ENCODE measurements around the gene KCNA10. TPM values are rescaled to one million over a fixed set of nuclear protein-coding genes. Genes with fewer than 3 reads are reported as not detected.

KCNA10 gene
- total RNA-seq, 1 donor from 2014 or later, result not detected

DNA sequence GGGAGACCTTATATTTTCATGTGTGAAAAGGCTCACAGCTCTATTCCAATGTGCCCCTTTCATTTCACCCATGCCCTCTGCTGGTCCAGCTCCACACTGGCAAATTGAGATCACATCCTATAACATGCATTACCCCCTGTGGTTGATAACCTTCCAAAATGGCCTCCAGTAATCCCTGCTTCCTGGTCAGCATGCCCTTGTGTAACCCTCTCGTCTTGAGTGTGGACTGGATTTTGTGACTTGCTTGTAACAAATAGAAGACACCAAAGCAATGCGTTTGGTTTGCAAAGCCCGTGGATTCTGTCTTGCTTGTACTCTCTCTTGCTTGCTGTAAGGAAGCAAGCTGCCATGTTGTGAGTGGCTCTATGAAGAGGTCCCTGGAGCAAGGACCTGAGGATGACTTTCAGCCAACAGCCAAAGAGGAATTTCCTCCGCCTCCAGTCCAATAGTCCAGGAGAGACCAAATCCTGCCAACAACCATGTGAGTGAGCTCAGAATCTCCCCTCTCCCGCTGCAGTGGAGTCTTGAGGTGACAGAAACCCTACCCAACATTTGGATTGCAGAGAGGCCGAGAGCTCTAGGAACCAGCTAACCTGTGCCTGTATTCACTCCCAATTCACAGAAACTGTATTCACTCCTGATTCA lies 17.4 kb downstream of the KCNA10 start:
- no peak for DNase-seq (ENCODE audit: extremely low spot score, unreplicated experiment)
- no peaks in the 10 kb centered on the region for H3K36me3 Mint-ChIP-seq
- H3K27me3 Mint-ChIP-seq, result peaks cover 17% of the 10 kb centered on the region
- H3K4me1 Mint-ChIP-seq (ENCODE audit: unreplicated experiment), result no peaks in the 10 kb centered on the region
- H3K9me3 Mint-ChIP-seq, result no peaks in the 10 kb centered on the region
- H3K27ac Mint-ChIP-seq, result no peak overlapping the region
- TF ChIP-seq CTCF (conservative IDR thresholded peaks at IDR 0.05), result no peak
- H3K4me3 Mint-ChIP-seq, result no peak overlapping the region

DNA sequence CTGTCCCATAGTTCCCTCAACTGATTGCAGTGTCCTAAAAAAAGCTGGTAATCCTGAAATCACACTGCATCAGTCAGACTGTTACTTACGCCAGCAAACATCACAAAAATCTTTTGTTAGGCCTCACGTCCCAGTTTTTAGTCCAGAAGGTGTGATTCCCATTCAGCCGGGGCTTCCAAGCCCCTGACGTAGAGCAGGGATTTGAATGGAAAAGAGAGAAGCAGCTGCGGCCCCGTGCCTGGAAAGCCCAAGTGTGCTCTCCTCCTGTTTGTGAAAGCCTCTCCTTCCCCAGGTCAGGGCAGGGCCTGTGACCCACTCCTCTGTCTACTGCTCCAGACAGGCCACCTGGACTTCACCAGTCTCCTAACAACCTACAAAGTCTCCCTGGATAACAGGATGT lies 20.7 kb downstream of the KCNA10 start:
- no peak for TF ChIP-seq CTCF (conservative IDR thresholded peaks at IDR 0.05)
- H3K36me3 Mint-ChIP-seq, result no peaks in the 10 kb centered on the region
- H3K4me1 Mint-ChIP-seq (ENCODE audit: unreplicated experiment), result peaks cover 6% of the 10 kb centered on the region
- H3K27me3 Mint-ChIP-seq, result peaks cover 22% of the 10 kb centered on the region
- no peak overlapping the region for H3K27ac Mint-ChIP-seq
- no peak overlapping the region for H3K4me3 Mint-ChIP-seq
- DNase-seq (ENCODE audit: extremely low spot score, unreplicated experiment), result no peak
- no peaks in the 10 kb centered on the region for H3K9me3 Mint-ChIP-seq

DNA sequence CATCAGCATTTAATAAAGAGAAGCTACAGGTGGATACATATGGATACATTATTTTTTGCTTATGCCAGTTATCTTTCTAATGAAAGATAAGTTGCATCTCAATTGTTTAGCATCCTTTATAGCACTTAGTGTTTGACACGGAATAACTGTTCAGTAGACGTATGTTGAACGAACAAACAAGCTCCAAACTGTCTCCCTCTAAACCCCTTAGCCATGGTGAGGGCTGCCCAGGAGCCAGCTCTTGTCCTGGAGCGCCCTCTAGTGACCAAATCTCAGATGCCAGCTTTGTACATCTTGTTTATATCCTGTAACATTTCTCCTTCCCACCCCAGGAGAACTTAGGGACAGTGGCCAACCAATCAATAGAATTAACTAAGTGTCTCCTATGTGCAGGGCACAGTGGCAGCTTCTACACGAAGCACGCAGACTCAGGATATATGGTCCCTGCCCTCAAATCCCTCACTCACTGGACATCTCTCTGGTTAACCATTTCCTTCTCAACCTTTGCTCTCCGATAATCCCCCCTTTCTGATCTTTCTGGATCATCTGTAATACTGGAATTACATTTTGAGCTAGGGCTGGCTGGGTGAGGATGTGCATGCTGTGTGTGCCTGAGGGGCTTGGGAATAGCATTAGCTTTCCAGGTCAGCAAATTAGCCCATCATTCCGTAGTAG lies 22.9 kb downstream of the KCNA10 start:
- H3K27me3 Mint-ChIP-seq, result peaks cover 17% of the 10 kb centered on the region
- peak; percentile 80 for DNase-seq (ENCODE audit: extremely low spot score, unreplicated experiment)
- H3K9me3 Mint-ChIP-seq, result no peaks in the 10 kb centered on the region
- no peak overlapping the region for H3K27ac Mint-ChIP-seq
- H3K4me3 Mint-ChIP-seq, result no peak overlapping the region
- H3K36me3 Mint-ChIP-seq, result no peaks in the 10 kb centered on the region
- peaks cover 6% of the 10 kb centered on the region for H3K4me1 Mint-ChIP-seq (ENCODE audit: unreplicated experiment)
- TF ChIP-seq CTCF (conservative IDR thresholded peaks at IDR 0.05), result peak; percentile 97

GRCh38 chr1:110494522-110495406 lies 24.2 kb downstream of the KCNA10 start:
- Mint-ChIP-seq H3K4me1 (ENCODE audit: unreplicated experiment) (peaks cover 6% of the 10 kb centered on the region), H3K9me3 (no peaks in the 10 kb centered on the region), H3K27ac (no peak overlapping the region), H3K27me3 (peaks cover 13% of the 10 kb centered on the region), H3K36me3 (no peaks in the 10 kb centered on the region), H3K4me3 (no peak overlapping the region)
- no peak for TF ChIP-seq CTCF (conservative IDR thresholded peaks at IDR 0.05)
- no peak for DNase-seq (ENCODE audit: extremely low spot score, unreplicated experiment)

DNA sequence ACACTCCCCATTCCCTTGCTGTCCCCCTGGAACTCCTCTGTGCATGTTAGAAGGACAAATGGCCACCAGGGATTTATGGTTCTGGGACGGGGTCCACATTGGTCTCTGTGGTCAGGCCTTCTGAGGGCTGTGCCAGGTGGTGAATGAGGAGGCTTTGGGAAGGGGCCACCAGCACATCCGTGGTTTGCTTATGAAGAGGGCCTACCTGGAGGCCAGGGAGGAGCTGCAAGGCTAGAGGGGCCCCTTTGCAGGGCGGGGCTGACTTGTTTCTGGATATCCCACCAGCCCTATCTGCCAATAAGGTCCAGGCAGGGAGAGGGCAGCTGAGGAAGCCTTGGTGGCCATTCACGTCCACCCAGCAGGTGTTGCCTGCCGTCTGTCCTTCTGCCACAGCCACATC lies 24.9 kb downstream of the KCNA10 start:
- Mint-ChIP-seq H3K4me3 (no peak overlapping the region), H3K36me3 (no peaks in the 10 kb centered on the region), H3K27me3 (peaks cover 13% of the 10 kb centered on the region), H3K4me1 (ENCODE audit: unreplicated experiment) (peaks cover 6% of the 10 kb centered on the region), H3K27ac (no peak overlapping the region), H3K9me3 (no peaks in the 10 kb centered on the region)
- no peak for DNase-seq (ENCODE audit: extremely low spot score, unreplicated experiment)
- TF ChIP-seq CTCF (conservative IDR thresholded peaks at IDR 0.05), result no peak
